Measurements from ENCODE around the gene BROX.

DNA sequence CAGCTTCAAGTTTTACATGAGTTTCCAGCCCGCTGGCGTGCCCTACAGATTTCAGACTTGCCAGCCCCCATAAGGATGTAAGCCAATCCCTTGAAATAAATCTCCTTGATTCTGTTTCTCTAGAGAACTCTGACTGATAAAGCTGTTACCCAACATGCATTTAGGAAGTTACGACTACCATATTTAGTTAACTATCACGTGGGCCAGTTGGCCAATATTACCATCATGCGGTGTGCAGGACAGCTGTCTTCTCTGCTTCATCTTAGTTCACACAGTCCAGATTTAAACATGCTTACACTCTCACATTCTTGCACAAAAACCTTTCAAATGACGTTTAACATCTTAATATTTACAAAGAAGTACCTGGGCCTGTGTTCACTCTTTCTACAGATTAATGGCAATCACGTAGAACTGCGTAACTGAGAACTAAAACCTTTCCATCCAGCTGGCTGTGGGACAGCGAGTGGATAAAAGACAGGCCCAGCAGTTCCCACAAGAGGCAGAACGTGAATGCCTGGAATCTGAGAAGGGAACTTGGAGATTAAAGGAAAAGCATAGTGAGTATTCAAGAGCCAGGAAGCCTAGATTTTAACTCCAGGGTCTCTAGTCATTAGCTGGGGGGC lies 45.4 kb downstream of the BROX start:
- TF ChIP-seq POLR2A (IDR thresholded peaks at IDR 0.05) (no peak), CTCF (IDR thresholded peaks at IDR 0.05) (no peak)

All from lower leg skin (tissue), 3 donors.